Neural crest cell (in vitro differentiated cells): Measurements from ENCODE around the gene LRRC39. TPM values are rescaled to one million over a fixed set of nuclear protein-coding genes. Genes with fewer than 3 reads are reported as not detected.
A peak's percentile ranks its signal among the peaks of the same experiment; 100 is the strongest.

Experiments
- DNase-seq: peaks from one replicate; pipeline ENCODE4 v3.0.0; 2021; ENCODE audit warnings: low read depth, mixed read lengths, low spot score
- H3K27ac Mint-ChIP-seq: one replicate; pipeline ENCODE4 v1.8.0; 2021; ENCODE audit warnings: mild to moderate bottlenecking, mixed read lengths; ENCODE audit not compliant: unreplicated experiment
- H3K27me3 Mint-ChIP-seq: 2 replicates; pipeline ENCODE4 v1.8.0; 2021; ENCODE audit warnings: low read depth, mild to moderate bottlenecking, mixed read lengths
- H3K36me3 Mint-ChIP-seq: 2 replicates; pipeline ENCODE4 v1.8.0; 2021; ENCODE audit warnings: low read depth, mild to moderate bottlenecking, mixed read lengths
- H3K4me1 Mint-ChIP-seq: 2 replicates; pipeline ENCODE4 v1.8.0; 2021; ENCODE audit warnings: mixed read lengths
- H3K4me3 Mint-ChIP-seq: one replicate; pipeline ENCODE4 v1.8.0; 2021; ENCODE audit warnings: mild to moderate bottlenecking, mixed read lengths
- H3K9me3 Mint-ChIP-seq: 2 replicates; pipeline ENCODE4 v1.8.0; 2021; ENCODE audit warnings: mixed read lengths
- CTCF ChIP-seq: fragments of 200-600 bp; sonication (generic); conservative IDR thresholded peaks from 2 replicates; pipeline ENCODE4 v1.5.0; 2021; ENCODE audit warnings: antibody characterized with exemption, mild to moderate bottlenecking
- total RNA-seq: library from RNA; stranded (reverse); gene quantifications from 2 replicates; pipeline ENCODE4 v1.2.1, GENCODE V29; 2021

Gene LRRC39
- total RNA-seq, 1 donor from 2014 or later: 1.3 TPM

- no peak overlapping the region for H3K4me3 Mint-ChIP-seq
- no peak for TF ChIP-seq CTCF
- H3K9me3 Mint-ChIP-seq: no peaks in the 10 kb centered on the region
- no peak for DNase-seq
- H3K27me3 Mint-ChIP-seq: no peaks in the 10 kb centered on the region
- peaks cover 18% of the 10 kb centered on the region for H3K36me3 Mint-ChIP-seq
- no peaks in the 10 kb centered on the region for H3K4me1 Mint-ChIP-seq
- H3K27ac Mint-ChIP-seq: no peak overlapping the region
These were observed 31.1 kb downstream of the LRRC39 start for GRCh38 chr1:100146958-100147357.

DNA sequence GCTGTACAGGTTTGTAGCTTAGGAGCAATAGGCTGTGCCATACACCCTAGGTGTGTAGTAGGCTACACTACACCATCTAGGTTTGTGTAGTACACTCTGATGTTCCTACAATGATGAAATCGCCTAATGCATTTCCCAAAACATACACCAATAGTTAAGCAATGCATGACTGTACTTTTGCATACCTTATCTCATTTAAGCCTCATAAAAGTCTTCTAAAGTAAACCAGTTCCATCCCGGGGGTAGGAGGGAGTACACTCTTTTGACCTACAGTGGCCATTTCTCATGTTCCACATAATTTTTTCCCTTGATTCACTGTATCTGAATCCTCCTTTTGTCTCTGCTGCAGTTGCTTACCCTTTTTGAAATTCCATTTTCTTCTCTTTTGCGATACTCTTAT, 32.9 kb downstream of the LRRC39 start:
- no peak for DNase-seq
- Mint-ChIP-seq H3K27me3 (no peaks in the 10 kb centered on the region), H3K4me3 (no peak overlapping the region), H3K36me3 (peaks cover 15% of the 10 kb centered on the region), H3K4me1 (no peaks in the 10 kb centered on the region), H3K9me3 (no peaks in the 10 kb centered on the region), H3K27ac (no peak overlapping the region)
- TF ChIP-seq CTCF: no peak

DNA sequence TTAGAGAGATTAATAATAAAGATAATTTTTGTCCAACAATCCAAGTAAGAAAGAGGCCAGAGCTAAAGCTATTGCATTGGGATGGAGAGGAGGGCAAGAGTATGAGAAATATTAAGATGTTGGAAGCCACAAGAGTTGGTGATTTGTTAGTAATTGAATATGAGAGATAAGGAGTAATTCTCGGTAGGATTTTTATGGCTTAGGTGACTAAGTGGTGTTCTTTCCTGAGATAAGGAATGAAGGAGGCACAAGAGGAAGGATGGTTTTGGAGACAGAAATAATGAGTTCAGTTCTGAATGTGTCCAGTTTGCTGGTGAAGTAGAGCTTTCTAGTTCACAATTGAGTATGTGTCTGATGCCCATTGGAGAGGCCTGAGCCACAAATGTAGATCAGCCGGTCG, 35.7 kb downstream of the LRRC39 start:
- TF ChIP-seq CTCF: no peak
- Mint-ChIP-seq H3K27ac (no peak overlapping the region), H3K4me3 (no peak overlapping the region), H3K4me1 (no peaks in the 10 kb centered on the region), H3K36me3 (peaks cover 10% of the 10 kb centered on the region), H3K27me3 (no peaks in the 10 kb centered on the region), H3K9me3 (no peaks in the 10 kb centered on the region)
- no peak for DNase-seq

- Mint-ChIP-seq H3K36me3 (peaks cover 7% of the 10 kb centered on the region), H3K27me3 (no peaks in the 10 kb centered on the region), H3K4me3 (no peak overlapping the region), H3K27ac (no peak overlapping the region), H3K9me3 (no peaks in the 10 kb centered on the region), H3K4me1 (no peaks in the 10 kb centered on the region)
- DNase-seq: no peak
- TF ChIP-seq CTCF: no peak
These were observed 36.9 kb downstream of the LRRC39 start for GRCh38 chr1:100141192-100141591.

DNA sequence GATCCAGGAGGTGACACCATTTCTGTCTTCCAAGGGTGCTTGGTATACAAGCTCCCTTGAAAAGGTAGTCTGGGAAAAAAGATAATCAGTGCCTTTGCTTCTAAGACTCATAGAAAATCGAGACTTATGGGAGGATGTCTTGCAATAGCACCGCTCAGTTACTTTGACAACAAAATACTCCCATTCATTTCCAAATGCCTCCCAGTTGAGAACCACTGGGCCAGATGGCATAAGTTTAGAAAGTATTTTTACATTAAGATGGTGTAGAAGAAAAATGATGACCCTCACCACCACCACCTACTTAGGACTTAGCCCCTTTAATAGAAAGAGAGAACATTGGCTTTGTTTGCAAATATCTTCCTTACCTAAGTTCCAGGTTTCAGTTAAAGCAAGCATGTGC, 40.5 kb downstream of the LRRC39 start:
- Mint-ChIP-seq H3K9me3 (no peaks in the 10 kb centered on the region), H3K27ac (no peak overlapping the region), H3K4me3 (no peak overlapping the region), H3K36me3 (no peaks in the 10 kb centered on the region), H3K27me3 (no peaks in the 10 kb centered on the region), H3K4me1 (peaks cover 21% of the 10 kb centered on the region)
- no peak for TF ChIP-seq CTCF
- DNase-seq: no peak

- Mint-ChIP-seq H3K4me1 (peaks cover 34% of the 10 kb centered on the region), H3K4me3 (peak overlapping the region; percentile 63), H3K9me3 (no peaks in the 10 kb centered on the region), H3K27ac (no peak overlapping the region), H3K27me3 (no peaks in the 10 kb centered on the region), H3K36me3 (no peaks in the 10 kb centered on the region)
- TF ChIP-seq CTCF: no peak
- no peak for DNase-seq
These were observed 43.2 kb downstream of the LRRC39 start for GRCh38 chr1:100134872-100135271.
